ENCODE measurements around the gene FREM2. TPM values are rescaled to one million over a fixed set of nuclear protein-coding genes. Genes with fewer than 3 reads are reported as not detected.

The FREM2 gene, protein sequence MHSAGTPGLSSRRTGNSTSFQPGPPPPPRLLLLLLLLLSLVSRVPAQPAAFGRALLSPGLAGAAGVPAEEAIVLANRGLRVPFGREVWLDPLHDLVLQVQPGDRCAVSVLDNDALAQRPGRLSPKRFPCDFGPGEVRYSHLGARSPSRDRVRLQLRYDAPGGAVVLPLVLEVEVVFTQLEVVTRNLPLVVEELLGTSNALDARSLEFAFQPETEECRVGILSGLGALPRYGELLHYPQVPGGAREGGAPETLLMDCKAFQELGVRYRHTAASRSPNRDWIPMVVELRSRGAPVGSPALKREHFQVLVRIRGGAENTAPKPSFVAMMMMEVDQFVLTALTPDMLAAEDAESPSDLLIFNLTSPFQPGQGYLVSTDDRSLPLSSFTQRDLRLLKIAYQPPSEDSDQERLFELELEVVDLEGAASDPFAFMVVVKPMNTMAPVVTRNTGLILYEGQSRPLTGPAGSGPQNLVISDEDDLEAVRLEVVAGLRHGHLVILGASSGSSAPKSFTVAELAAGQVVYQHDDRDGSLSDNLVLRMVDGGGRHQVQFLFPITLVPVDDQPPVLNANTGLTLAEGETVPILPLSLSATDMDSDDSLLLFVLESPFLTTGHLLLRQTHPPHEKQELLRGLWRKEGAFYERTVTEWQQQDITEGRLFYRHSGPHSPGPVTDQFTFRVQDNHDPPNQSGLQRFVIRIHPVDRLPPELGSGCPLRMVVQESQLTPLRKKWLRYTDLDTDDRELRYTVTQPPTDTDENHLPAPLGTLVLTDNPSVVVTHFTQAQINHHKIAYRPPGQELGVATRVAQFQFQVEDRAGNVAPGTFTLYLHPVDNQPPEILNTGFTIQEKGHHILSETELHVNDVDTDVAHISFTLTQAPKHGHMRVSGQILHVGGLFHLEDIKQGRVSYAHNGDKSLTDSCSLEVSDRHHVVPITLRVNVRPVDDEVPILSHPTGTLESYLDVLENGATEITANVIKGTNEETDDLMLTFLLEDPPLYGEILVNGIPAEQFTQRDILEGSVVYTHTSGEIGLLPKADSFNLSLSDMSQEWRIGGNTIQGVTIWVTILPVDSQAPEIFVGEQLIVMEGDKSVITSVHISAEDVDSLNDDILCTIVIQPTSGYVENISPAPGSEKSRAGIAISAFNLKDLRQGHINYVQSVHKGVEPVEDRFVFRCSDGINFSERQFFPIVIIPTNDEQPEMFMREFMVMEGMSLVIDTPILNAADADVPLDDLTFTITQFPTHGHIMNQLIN (N-terminal part only)
- 14.5 TPM for total RNA-seq
- long read RNA-seq, partial matches to known transcripts, result 1 of 6 reads
- long read RNA-seq, other reads (novel, unspliced or antisense), result 5 of 6 reads

DNA sequence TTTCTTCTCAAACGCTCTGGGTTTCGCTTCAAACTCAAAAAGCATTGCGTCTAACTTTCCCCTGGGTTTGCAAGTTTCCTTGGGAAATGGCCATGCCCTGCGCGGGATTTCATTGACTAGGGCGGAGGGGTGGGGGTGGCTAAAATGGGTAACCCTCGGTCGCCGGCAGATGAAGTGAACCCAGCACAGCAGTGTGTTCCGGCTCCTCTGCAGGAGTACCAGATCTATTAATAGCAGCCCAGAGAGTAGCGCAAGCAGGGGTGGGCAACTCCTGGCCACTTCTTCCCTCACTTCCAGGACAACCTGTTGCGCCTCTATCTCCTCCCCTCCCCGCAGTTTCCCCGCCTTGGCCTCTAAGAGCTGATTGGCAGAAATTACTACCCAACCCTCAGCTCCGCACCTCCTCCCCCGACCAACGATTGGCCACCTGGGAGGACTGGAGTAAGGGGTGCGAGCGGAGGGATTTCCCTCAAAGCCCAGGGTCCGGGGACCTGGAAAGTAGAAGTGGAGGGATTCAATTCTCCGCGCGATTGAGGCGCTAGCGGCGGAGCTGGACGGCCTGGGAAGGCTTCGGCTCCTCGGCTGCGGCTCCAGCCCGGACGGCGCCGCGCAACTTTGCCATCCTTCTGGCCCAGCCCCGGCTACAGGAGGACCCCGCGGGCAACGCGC lies at the start of gene FREM2:
Gene FREM2, plus strand, starts transcription at position 501 of the 669 bp plus-strand sequence. CDS start 268 bp downstream, outside the sequence.
- Histone ChIP-seq H3K36me3 (no peaks in the 10 kb centered on the region), H3K27ac (peak within 1 kb of the TSS; percentile 24), H3K4me1 (peaks cover 17% of the 10 kb centered on the region), H3K27me3 (ENCODE audit: low read depth) (peaks cover 45% of the 10 kb centered on the region), H3K4me3 (peak within 1 kb of the TSS; percentile 56), H3K9me3 (no peaks in the 10 kb centered on the region)
- DNase-seq (peak; percentile 76), ATAC-seq (peak; percentile 93 to 94)
- intact Hi-C loops (cut with DNase I), result no loop called here
- TF ChIP-seq, protein P1, sequence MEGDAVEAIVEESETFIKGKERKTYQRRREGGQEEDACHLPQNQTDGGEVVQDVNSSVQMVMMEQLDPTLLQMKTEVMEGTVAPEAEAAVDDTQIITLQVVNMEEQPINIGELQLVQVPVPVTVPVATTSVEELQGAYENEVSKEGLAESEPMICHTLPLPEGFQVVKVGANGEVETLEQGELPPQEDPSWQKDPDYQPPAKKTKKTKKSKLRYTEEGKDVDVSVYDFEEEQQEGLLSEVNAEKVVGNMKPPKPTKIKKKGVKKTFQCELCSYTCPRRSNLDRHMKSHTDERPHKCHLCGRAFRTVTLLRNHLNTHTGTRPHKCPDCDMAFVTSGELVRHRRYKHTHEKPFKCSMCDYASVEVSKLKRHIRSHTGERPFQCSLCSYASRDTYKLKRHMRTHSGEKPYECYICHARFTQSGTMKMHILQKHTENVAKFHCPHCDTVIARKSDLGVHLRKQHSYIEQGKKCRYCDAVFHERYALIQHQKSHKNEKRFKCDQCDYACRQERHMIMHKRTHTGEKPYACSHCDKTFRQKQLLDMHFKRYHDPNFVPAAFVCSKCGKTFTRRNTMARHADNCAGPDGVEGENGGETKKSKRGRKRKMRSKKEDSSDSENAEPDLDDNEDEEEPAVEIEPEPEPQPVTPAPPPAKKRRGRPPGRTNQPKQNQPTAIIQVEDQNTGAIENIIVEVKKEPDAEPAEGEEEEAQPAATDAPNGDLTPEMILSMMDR (IDR thresholded peaks at IDR 0.05), result no peak

DNA sequence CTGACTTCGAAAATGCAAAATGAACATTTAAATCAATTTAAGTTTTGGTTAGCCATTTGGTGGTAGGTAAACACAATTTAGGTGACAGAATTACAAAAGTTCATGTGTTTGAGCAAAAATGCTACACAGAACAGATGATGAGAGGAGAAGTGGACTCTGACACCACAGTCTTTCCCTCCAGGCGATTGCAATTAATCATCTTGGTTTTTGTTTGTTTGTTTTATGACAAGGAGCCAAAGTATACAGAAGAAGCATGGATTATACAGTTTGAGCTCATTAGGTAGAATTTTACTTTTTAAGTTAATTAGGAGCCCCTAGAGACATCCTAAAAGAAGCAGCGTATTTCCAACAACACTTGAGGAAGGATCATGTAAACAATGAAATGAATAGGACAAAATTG lies 49.3 kb upstream of the FREM2 start:
- DNase-seq (no peak), ATAC-seq (no peak)
- Histone ChIP-seq H3K4me3 (no peak overlapping the region), H3K36me3 (no peaks in the 10 kb centered on the region), H3K9me3 (no peaks in the 10 kb centered on the region), H3K27ac (no peak overlapping the region), H3K27me3 (ENCODE audit: low read depth) (no peaks in the 10 kb centered on the region), H3K4me1 (no peaks in the 10 kb centered on the region)
- TF ChIP-seq, protein P1 (IDR thresholded peaks at IDR 0.05), result no peak
- intact Hi-C loops (cut with DNase I), result no loop called here

DNA sequence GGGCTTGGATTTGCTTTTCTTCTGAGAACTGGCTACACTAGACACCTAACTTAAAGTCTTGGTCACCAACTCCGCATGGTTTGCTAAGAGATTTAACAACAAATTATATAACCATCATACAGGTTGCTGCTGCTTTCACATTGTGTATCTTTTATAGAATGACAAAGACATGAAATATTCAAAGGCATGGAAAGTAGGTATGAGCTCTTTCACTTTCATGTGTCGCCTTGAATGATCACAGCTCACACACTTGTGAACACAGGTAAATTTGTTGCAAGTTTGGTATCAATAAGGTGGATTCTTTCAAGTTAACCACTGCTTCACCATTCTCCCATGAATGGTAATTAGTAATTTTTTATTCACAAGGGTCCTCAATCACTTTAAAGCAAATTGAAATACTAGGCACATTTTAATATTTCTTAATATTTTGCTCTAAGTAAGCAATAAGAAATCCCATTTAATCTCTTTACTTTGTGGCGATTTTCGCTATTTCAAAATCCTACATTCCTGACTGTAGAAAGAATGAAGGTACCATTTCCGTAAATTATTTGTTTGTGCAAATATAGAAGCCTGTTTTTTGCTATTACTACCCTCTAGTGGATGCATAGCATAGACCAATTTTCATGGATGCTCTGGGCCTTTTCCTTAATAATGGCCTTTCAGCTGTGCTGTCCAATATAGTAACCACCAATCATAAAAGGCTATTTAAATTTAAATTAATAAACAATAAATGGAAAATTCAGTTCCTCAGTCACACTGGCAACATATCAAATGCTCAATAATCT lies 45.5 kb upstream of the FREM2 start:
- intact Hi-C loops (cut with DNase I), result no loop called here
- peak; percentile 52 to 62 for ATAC-seq

DNA sequence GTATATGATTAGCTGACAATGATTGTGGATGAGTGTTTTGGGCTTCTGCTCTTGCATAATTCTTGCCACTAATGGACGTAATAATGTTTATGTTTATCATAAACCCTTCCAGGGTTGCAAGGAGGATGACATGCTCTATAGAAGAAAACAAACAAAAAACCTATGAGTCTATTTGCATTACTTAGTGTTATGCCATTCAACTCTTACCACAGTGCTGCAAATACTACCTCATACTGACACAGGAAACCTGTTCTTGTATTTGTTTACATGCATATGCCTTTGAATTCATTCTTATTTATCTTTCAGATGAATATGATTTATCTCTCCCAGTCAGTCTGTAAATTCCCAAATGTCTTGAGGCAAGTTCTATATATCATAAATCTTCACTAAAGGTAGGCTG lies 39.6 kb upstream of the FREM2 start:
- DNase-seq, result no peak
- Histone ChIP-seq H3K27me3 (ENCODE audit: low read depth) (no peaks in the 10 kb centered on the region), H3K4me1 (no peaks in the 10 kb centered on the region), H3K4me3 (no peak overlapping the region), H3K36me3 (no peaks in the 10 kb centered on the region), H3K27ac (no peak overlapping the region), H3K9me3 (no peaks in the 10 kb centered on the region)
- TF ChIP-seq, protein P1 (IDR thresholded peaks at IDR 0.05), result no peak
- intact Hi-C loops (cut with DNase I), result no loop called here
- ATAC-seq, result no peak

More for the DNA sequence above, 45.5 kb upstream of the FREM2 start:
- Histone ChIP-seq H3K36me3 (no peaks in the 10 kb centered on the region), H3K9me3 (no peaks in the 10 kb centered on the region), H3K27me3 (ENCODE audit: low read depth) (no peaks in the 10 kb centered on the region), H3K4me1 (no peaks in the 10 kb centered on the region), H3K27ac (no peak overlapping the region), H3K4me3 (no peak overlapping the region)
- no peak for DNase-seq
- TF ChIP-seq, protein P1 (IDR thresholded peaks at IDR 0.05), result peak; percentile 30
